ENCODE results near the gene SLBP. TPM values are rescaled to one million over a fixed set of nuclear protein-coding genes. Genes with fewer than 3 reads are reported as not detected.
A peak's percentile ranks its signal among the peaks of the same experiment; 100 is the strongest.

SLBP gene
- total RNA-seq, 1 experiment from 2014 or later = 161 TPM

- DNase-seq (ENCODE audit: low read depth) = no peak
These were observed 37.3 kb upstream of the SLBP start for GRCh38 chr4:1749370-1749769.

- peak; percentile 67 for DNase-seq (ENCODE audit: low read depth)
These were observed 36.4 kb upstream of the SLBP start for GRCh38 chr4:1748465-1748995.

GRCh38 chr4:1747603-1747967, 35.5 kb upstream of the SLBP start:
- DNase-seq (ENCODE audit: low read depth) = no peak

GRCh38 chr4:1746919-1747602, 34.9 kb upstream of the SLBP start:
- no peak for DNase-seq (ENCODE audit: low read depth)

GRCh38 chr4:1746265-1746691, 34.2 kb upstream of the SLBP start:
- peak; percentile 46 for DNase-seq (ENCODE audit: low read depth)

GRCh38 chr4:1745697-1746096, 33.6 kb upstream of the SLBP start:
- no peak for DNase-seq (ENCODE audit: low read depth)

- no peak for DNase-seq (ENCODE audit: low read depth)
These were observed 33.0 kb upstream of the SLBP start for GRCh38 chr4:1745165-1745564.

- no peak for DNase-seq (ENCODE audit: low read depth)
These were observed 32.4 kb upstream of the SLBP start for GRCh38 chr4:1744552-1744951.

GRCh38 chr4:1743975-1744374, 31.9 kb upstream of the SLBP start:
- DNase-seq (ENCODE audit: low read depth) = no peak

GRCh38 chr4:1743551-1743950, 31.4 kb upstream of the SLBP start:
- no peak for DNase-seq (ENCODE audit: low read depth)

- no peak for DNase-seq (ENCODE audit: low read depth)
These were observed 29.1 kb upstream of the SLBP start for GRCh38 chr4:1741208-1741607.

- DNase-seq (ENCODE audit: low read depth) = no peak
These were observed 28.0 kb upstream of the SLBP start for GRCh38 chr4:1740021-1740545.

GRCh38 chr4:1739358-1739757, 27.2 kb upstream of the SLBP start:
- no peak for DNase-seq (ENCODE audit: low read depth)

GRCh38 chr4:1738410-1738809, 26.3 kb upstream of the SLBP start:
- DNase-seq (ENCODE audit: low read depth) = no peak

GRCh38 chr4:1737666-1738065, 25.5 kb upstream of the SLBP start:
- DNase-seq (ENCODE audit: low read depth) = no peak

GRCh38 chr4:1736812-1737211, 24.7 kb upstream of the SLBP start:
- no peak for DNase-seq (ENCODE audit: low read depth)

GRCh38 chr4:1735215-1735614, 23.1 kb upstream of the SLBP start:
- no peak for DNase-seq (ENCODE audit: low read depth)

- DNase-seq (ENCODE audit: low read depth) = no peak
These were observed 20.8 kb upstream of the SLBP start for GRCh38 chr4:1732911-1733310.

- DNase-seq (ENCODE audit: low read depth) = peak; percentile 93
These were observed 19.1 kb upstream of the SLBP start for GRCh38 chr4:1731180-1731579.

GRCh38 chr4:1730532-1731135, 18.5 kb upstream of the SLBP start:
- peak; percentile 47 for DNase-seq (ENCODE audit: low read depth)

- no peak for DNase-seq (ENCODE audit: low read depth)
These were observed 16.2 kb upstream of the SLBP start for GRCh38 chr4:1728061-1728980.

All from M059J (cell line).